NB4 (cell line): Measurements from ENCODE around the gene ADAMTS2.

Source experiments
- CTCF ChIP-seq: IDR thresholded peaks from one replicate; pipeline ENCODE4 v1.5.1; 2012; ENCODE audit warnings: low read depth, low read length
- MAX ChIP-seq: IDR thresholded peaks from 2 replicates; pipeline ENCODE4 v1.6.1; 2011; ENCODE audit warnings: low read depth, low read length
- MYC ChIP-seq: IDR thresholded peaks from 2 replicates; pipeline ENCODE4 v1.6.1; 2011; ENCODE audit warnings: low read depth, low read length
- POLR2A ChIP-seq: IDR thresholded peaks from 2 replicates; pipeline ENCODE4 v1.6.1; 2011; ENCODE audit warnings: mild to moderate bottlenecking; ENCODE audit not compliant: insufficient read length; ENCODE audit errors: extremely low read depth

DNA sequence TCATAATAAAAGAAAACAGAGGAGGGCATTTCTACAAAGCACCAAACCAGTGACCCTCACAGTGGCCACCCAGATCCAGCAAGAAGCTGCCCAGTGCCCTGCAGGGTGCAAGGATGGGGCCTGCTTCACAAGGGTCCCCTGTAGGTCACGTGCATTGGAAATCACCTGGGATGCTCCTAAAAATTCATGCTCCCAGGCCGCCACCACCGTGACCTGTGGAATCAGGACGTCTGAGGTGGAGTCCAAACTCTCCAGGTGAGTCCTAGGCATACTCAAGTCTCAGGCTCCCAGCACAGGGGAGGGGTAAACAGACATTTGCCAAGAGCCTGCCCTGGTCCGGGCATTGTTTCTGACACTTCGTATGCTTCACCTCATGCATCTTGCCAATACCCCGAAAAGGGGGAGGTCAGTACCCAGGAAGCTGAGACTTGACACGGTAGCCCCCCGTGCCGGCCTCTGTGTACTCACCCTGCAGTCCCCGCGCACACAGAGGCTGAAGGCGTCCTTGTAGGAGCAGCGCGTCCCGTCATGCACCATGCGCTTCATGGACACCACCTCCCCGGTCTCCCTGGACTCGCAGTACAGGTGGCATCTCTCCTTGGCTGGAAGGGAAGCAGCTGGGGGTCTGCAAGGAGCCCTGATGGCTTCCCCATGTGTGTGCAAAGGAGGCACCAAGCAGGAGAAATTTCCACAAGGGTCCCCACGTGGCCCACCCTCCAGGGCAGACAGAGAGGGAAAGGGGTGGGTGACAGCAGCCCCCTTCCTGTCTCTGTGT is 209.6 kb downstream of the ADAMTS2 start:
- TF ChIP-seq CTCF (no peak), MAX (no peak), POLR2A (no peak), MYC (no peak)
